GM12865 (cell line): ENCODE results near the gene MPZL1.

Experiments used
- DNase-seq: peaks from one replicate; pipeline ENCODE4 v3.0.0; 2010; ENCODE audit warnings: low read depth
- H3K4me3 ChIP-seq: 2 replicates; pipeline ENCODE4 v1.5.1; 2011; ENCODE audit warnings: mild to moderate bottlenecking, low read depth, low read length, control low read depth
- TF ChIP-seq, protein P1 (sequence below): IDR thresholded peaks from 2 replicates; pipeline ENCODE4 v1.5.1; 2011; ENCODE audit warnings: low read length, control low read depth, low read depth, inconsistent platforms; ENCODE audit not compliant: insufficient read depth; ENCODE audit errors: missing control alignments

Gene MPZL1

DNA sequence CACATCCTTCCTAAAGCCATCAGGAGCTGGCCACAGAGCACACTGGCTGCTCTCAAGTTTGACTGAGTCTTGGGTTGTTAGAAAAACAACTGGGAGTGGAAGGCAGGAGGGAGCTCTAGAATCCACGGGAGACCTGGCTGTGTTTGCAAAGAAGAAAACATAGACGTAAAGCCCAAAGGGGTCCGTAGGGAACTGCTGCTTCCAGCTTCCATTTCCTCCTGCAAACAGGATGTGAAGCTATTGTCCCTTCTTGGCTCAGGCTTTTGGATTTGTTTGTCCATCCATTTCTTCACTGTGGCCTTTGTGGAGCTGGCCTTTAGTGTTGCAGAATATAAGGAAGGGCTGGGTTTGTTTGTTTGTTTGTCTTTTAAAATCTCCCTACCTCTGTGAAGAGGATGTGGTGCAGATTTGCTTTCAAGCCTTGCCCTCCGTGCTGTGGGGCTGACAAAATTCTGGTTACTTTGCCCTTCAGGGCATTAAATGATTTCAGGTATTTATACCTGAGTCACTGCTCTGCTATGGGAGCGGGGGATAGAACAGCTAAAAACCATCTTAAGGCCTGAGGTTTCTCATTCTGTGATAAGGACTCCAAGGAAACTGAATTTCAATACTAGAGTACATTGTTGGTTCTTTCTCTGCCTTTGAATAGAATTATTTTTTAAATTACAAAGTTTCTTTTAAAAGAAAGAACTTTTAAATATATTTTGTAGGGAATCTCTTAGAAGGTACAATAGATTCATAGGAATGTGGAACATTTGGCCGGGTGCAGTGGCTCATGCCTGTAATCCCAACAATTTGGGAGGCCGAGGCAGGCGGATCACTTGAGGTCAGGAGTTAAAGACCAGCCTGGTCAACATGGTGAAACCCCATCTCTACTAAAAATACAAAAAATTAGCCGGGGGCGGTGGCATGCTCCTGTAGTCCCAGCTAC, 74.3 kb downstream of the MPZL1 start:
- TF ChIP-seq, protein P1, sequence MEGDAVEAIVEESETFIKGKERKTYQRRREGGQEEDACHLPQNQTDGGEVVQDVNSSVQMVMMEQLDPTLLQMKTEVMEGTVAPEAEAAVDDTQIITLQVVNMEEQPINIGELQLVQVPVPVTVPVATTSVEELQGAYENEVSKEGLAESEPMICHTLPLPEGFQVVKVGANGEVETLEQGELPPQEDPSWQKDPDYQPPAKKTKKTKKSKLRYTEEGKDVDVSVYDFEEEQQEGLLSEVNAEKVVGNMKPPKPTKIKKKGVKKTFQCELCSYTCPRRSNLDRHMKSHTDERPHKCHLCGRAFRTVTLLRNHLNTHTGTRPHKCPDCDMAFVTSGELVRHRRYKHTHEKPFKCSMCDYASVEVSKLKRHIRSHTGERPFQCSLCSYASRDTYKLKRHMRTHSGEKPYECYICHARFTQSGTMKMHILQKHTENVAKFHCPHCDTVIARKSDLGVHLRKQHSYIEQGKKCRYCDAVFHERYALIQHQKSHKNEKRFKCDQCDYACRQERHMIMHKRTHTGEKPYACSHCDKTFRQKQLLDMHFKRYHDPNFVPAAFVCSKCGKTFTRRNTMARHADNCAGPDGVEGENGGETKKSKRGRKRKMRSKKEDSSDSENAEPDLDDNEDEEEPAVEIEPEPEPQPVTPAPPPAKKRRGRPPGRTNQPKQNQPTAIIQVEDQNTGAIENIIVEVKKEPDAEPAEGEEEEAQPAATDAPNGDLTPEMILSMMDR, result no peak
- DNase-seq, result no peak
- no peak overlapping the region for H3K4me3 ChIP-seq

- TF ChIP-seq, protein P1, result no peak
- no peak for DNase-seq
- no peak overlapping the region for H3K4me3 ChIP-seq
Observed at GRCh38 chr1:167797015-167797414, 75.2 kb downstream of the MPZL1 start.

- DNase-seq, result no peak
- TF ChIP-seq, protein P1, result no peak
- H3K4me3 ChIP-seq, result no peak overlapping the region
Observed at GRCh38 chr1:167798952-167799351, 77.2 kb downstream of the MPZL1 start.

- H3K4me3 ChIP-seq, result no peak overlapping the region
- no peak for DNase-seq
- TF ChIP-seq, protein P1, result no peak
Observed at GRCh38 chr1:167799747-167800146, 78.0 kb downstream of the MPZL1 start.

- DNase-seq, result no peak
- H3K4me3 ChIP-seq, result no peak overlapping the region
- TF ChIP-seq, protein P1, result no peak
Observed at GRCh38 chr1:167800251-167800650, 78.5 kb downstream of the MPZL1 start.

DNA sequence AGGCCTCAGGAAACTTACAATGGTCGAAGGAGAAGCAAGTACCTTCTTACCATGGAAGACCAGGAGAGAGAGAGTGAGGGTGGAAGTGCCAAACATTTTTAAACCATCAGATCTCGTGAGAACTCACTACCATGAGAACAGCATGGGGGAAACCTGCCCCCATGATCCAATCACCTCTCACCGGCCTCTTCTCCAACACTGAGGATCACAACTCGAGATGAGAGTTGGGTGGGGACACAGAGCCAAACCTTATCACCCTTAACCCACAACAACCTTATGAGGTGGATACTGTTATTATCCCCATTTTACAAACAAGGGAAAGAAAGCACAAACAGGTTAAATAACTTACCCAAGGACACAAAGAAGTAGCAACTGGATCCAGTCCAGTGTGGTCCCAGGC, 80.5 kb downstream of the MPZL1 start:
- H3K4me3 ChIP-seq, result no peak overlapping the region
- no peak for DNase-seq
- TF ChIP-seq, protein P1, result no peak
